ENCODE measurements around the gene MICALL1. TPM values are rescaled to one million over a fixed set of nuclear protein-coding genes. Genes with fewer than 3 reads are reported as not detected.

Gene MICALL1
- total RNA-seq, 120 experiments from 2014 or later = 7.5 to 65.7 (median 19.8) TPM

Small RNA genes within 50 kb of the gene (microRNA-seq; reads per million reads assigned to microRNA genes)
- gene MIR4534 (0 reads per million in 43 experiments), gene MIR6820 (0 to 10.4 (median 1.7) reads per million in 43 experiments)

Other genes with a start within 250 kb of the MICALL1 start
- 100 to 1,000 TPM in 119 of 120 experiments, 10 to 100 TPM in 1; 62.4 to 280 (median 189) TPM for gene PDXP, start 247.6 kb upstream of the MICALL1 start, total RNA-seq
- gene LGALS1, start 230.7 kb upstream of the MICALL1 start, total RNA-seq = 100 to 1,000 TPM; 153 to 409 (median 258) TPM
- gene NOL12, start 220.0 kb upstream of the MICALL1 start, total RNA-seq = 10 to 100 TPM; 14.9 to 41.9 (median 27.5) TPM
- 10 to 100 TPM in 114 of 120 experiments, 1 to 10 TPM in 6; 7.5 to 29.3 (median 14.5) TPM for gene TRIOBP, start 209.2 kb upstream of the MICALL1 start, total RNA-seq
- gene GCAT, start 98.4 kb upstream of the MICALL1 start, total RNA-seq = 10 to 100 TPM; 19.4 to 39.6 (median 27.9) TPM
- 1 to 10 TPM in 16 of 120 experiments, under 1 TPM in 35, not detected in 69; 0.41 to 2.6 (median 0.69) TPM for gene GALR3, start 82.9 kb upstream of the MICALL1 start, total RNA-seq
- 10 to 100 TPM; 19.3 to 37.9 (median 27.8) TPM for gene ANKRD54, start 62.0 kb upstream of the MICALL1 start, total RNA-seq
- 100 to 1,000 TPM; 134 to 326 (median 235) TPM for gene EIF3L, start 56.9 kb upstream of the MICALL1 start, total RNA-seq
- 1 to 10 TPM in 69 of 120 experiments, under 1 TPM in 46, not detected in 5; 0.25 to 2.9 (median 1.1) TPM for gene C22orf23, start 47.3 kb downstream of the MICALL1 start, total RNA-seq
- 100 to 1,000 TPM in 66 of 120 experiments, 10 to 100 TPM in 54; 64.4 to 251 (median 103) TPM for gene POLR2F, start 47.4 kb downstream of the MICALL1 start, total RNA-seq
- gene SOX10, start 78.3 kb downstream of the MICALL1 start, total RNA-seq = 100 to 1,000 TPM in 35 of 120 experiments, 10 to 100 TPM in 85; 19.6 to 299 (median 76.3) TPM
- gene PICK1, start 151.1 kb downstream of the MICALL1 start, total RNA-seq = 100 to 1,000 TPM in 12 of 120 experiments, 10 to 100 TPM in 108; 45.5 to 186 (median 75.9) TPM
- 1 to 10 TPM in 92 of 120 experiments, under 1 TPM in 20, not detected in 8; 0.35 to 9.3 (median 1.9) TPM for gene SLC16A8, start 177.9 kb downstream of the MICALL1 start, total RNA-seq
- 10 to 100 TPM in 10 of 120 experiments, 1 to 10 TPM in 110; 2.2 to 14.9 (median 6.0) TPM for gene BAIAP2L2, start 204.4 kb downstream of the MICALL1 start, total RNA-seq

Measured in dorsolateral prefrontal cortex (tissue), 118 donors.